PFSK-1 (cell line): ENCODE measurements around the gene LRFN4.

Source experiments
- FOXP2 ChIP-seq: optimal IDR thresholded peaks from 2 replicates; pipeline ENCODE3; 2011; ENCODE audit warnings: borderline replicate concordance, control low read depth, inconsistent platforms; ENCODE audit not compliant: insufficient read depth; ENCODE audit errors: extremely low read length, extremely low read depth
- POLR2AphosphoS5 ChIP-seq: IDR thresholded peaks from 2 replicates; pipeline ENCODE4 v1.6.1; 2012; ENCODE audit warnings: low read depth, mild to moderate bottlenecking, control low read depth, low read length, moderate library complexity
- REST ChIP-seq, 2 experiments: IDR thresholded peaks; 2 replicates each; pipeline versions ENCODE4 v1.6.1 to v1.8.0; 2011 to 2012; ENCODE audit warnings: low read depth in 2 of 2, low read length in 2 of 2, control low read depth in 1 of 2, inconsistent platforms in 1 of 2, mild to moderate bottlenecking in 1 of 2, moderate library complexity in 1 of 2; ENCODE audit not compliant: insufficient read depth in 1 of 2
- SIN3A ChIP-seq: IDR thresholded peaks from 2 replicates; pipeline ENCODE4 v1.6.1; 2012; ENCODE audit warnings: mild to moderate bottlenecking, low read length, moderate library complexity, borderline replicate concordance; ENCODE audit not compliant: insufficient read depth
- TAF1 ChIP-seq: IDR thresholded peaks from 2 replicates; pipeline ENCODE4 v1.6.1; 2012; ENCODE audit warnings: low read length, control low read depth, borderline replicate concordance; ENCODE audit not compliant: insufficient read depth

The LRFN4 gene

DNA sequence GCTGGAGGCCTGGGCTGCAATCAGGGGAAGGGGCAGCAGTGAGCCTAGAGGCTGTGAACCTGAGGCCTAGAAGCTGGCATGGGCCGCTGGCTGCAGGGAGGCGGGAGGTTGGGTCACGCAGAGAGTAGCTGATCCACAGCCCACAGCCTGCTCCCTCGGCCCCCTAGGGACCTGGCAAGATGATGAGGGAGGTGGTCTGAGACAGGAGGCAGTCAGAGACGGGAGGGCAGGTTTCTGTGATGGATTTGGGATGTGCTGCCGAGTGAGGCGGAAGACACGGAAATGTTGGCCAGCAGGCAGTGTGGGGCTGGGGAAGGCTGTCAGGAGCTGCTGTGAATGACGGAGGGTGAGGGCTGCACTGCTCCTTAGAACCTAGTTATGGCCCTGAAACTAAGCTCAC is 22.7 kb downstream of the LRFN4 start:
- TF ChIP-seq SIN3A, result no peak
- no peak for TF ChIP-seq TAF1
- TF ChIP-seq POLR2AphosphoS5, result no peak
- TF ChIP-seq REST (IDR thresholded peaks at IDR 0.05; ENCODE audit: insufficient read depth in 1 of 2, low read depth in 2 of 2, low read length in 2 of 2), result no peak
- no peak for TF ChIP-seq FOXP2

- TF ChIP-seq POLR2AphosphoS5 (no peak), FOXP2 (no peak), REST (IDR thresholded peaks at IDR 0.05; ENCODE audit: insufficient read depth in 1 of 2, low read depth in 2 of 2, low read length in 2 of 2) (no peak), SIN3A (no peak), TAF1 (no peak)
Measured at GRCh38 chr11:66879999-66880398, 23.1 kb downstream of the LRFN4 start.

GRCh38 chr11:66880496-66881450 is 23.9 kb downstream of the LRFN4 start:
- TF ChIP-seq POLR2AphosphoS5 (no peak), SIN3A (no peak), FOXP2 (no peak), REST (IDR thresholded peaks at IDR 0.05; ENCODE audit: insufficient read depth in 1 of 2, low read depth in 2 of 2, low read length in 2 of 2) (no peak), TAF1 (no peak)

DNA sequence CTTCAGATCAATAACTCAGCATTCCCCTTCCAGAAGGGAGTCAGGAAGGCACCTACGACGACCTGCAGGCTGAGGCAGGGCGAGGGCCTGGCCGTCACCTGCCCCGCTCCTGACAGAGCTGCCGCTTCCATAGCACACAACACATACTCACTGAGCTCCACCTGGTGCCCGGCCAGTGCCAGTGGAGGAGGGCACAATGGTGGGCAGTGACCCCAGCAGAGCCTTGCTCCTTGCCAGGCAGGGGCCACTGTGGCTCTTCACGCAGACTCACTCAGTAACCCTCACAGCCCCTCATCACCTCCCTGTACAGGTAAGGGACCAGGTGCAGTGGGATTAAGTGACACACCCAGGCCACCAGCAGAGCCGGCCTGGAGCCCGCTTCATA is 24.6 kb downstream of the LRFN4 start:
- TF ChIP-seq TAF1, result no peak
- no peak for TF ChIP-seq FOXP2
- TF ChIP-seq SIN3A, result no peak
- TF ChIP-seq POLR2AphosphoS5, result no peak
- TF ChIP-seq REST (IDR thresholded peaks at IDR 0.05; ENCODE audit: insufficient read depth in 1 of 2, low read depth in 2 of 2, low read length in 2 of 2), result no peak
